ENCODE results near the gene OR6J1.
"Not testable (repeated sequence)": the region's sequence is repeated elsewhere in the genome, so short reads cannot be mapped to it uniquely, and the experiment has no call there.

OR6J1 gene

GRCh38 chr14:22644305-22644635 lies at the start of gene OR6J1:
TSS of gene OR6J1 (minus strand) at chr14:22644352. CDS start at chr14:22634811, 9,541 bp downstream.
- no peak for DNase-seq

- DNase-seq, result no peak
Measured at GRCh38 chr14:22692194-22692593, 48.0 kb upstream of the OR6J1 start.

- DNase-seq, result no peak
Measured at GRCh38 chr14:22691171-22691570, 47.0 kb upstream of the OR6J1 start.

- no peak for DNase-seq
Measured at GRCh38 chr14:22689199-22689598, 45.0 kb upstream of the OR6J1 start.

- DNase-seq, result not testable (repeated sequence)
Measured at GRCh38 chr14:22687969-22688368, 43.8 kb upstream of the OR6J1 start.

- not testable (repeated sequence) for DNase-seq
Measured at GRCh38 chr14:22686176-22686611, 42.0 kb upstream of the OR6J1 start.

GRCh38 chr14:22685467-22685866 lies 41.3 kb upstream of the OR6J1 start:
- no peak for DNase-seq

- DNase-seq, result not testable (repeated sequence)
Measured at GRCh38 chr14:22683428-22683827, 39.3 kb upstream of the OR6J1 start.

- DNase-seq, result no peak
Measured at GRCh38 chr14:22678221-22678620, 34.1 kb upstream of the OR6J1 start.

GRCh38 chr14:22677551-22677950 lies 33.4 kb upstream of the OR6J1 start:
- DNase-seq, result peak in 1 of 3 experiments; percentile 10

GRCh38 chr14:22671622-22672021 lies 27.5 kb upstream of the OR6J1 start:
- DNase-seq, result no peak

GRCh38 chr14:22668863-22669262 lies 24.7 kb upstream of the OR6J1 start:
- no peak for DNase-seq

- DNase-seq, result no peak
Measured at GRCh38 chr14:22668417-22668816, 24.3 kb upstream of the OR6J1 start.

- DNase-seq, result no peak
Measured at GRCh38 chr14:22667881-22668280, 23.7 kb upstream of the OR6J1 start.

GRCh38 chr14:22666203-22666893 lies 22.2 kb upstream of the OR6J1 start:
- no peak for DNase-seq

- DNase-seq, result peak in 2 of 3 experiments; percentile 55 to 83
Measured at GRCh38 chr14:22664261-22664660, 20.1 kb upstream of the OR6J1 start.

GRCh38 chr14:22660654-22661053 lies 16.5 kb upstream of the OR6J1 start:
- DNase-seq, result no peak

- DNase-seq, result no peak
Measured at GRCh38 chr14:22658946-22659345, 14.8 kb upstream of the OR6J1 start.

GRCh38 chr14:22657861-22658260 lies 13.7 kb upstream of the OR6J1 start:
- peak in 1 of 3 experiments; percentile 14 for DNase-seq

GRCh38 chr14:22656945-22657731 lies 13.0 kb upstream of the OR6J1 start:
- no peak for DNase-seq

- DNase-seq, result no peak
Measured at GRCh38 chr14:22656226-22656625, 12.1 kb upstream of the OR6J1 start.

GRCh38 chr14:22653012-22653621 lies 9.0 kb upstream of the OR6J1 start:
- peak; percentile 40 to 75 (median 49) for DNase-seq

- DNase-seq, result no peak
Measured at GRCh38 chr14:22651586-22651985, 7.4 kb upstream of the OR6J1 start.

- DNase-seq, result no peak
Measured at GRCh38 chr14:22650960-22651521, 6.9 kb upstream of the OR6J1 start.

Data from NCI-H1417 (cell line).